ENCODE measurements around the gene CD320. TPM values are rescaled to one million over a fixed set of nuclear protein-coding genes. Genes with fewer than 3 reads are reported as not detected.

The CD320 gene
- polyA plus RNA-seq, 1 experiment, result 40.4 TPM

DNA sequence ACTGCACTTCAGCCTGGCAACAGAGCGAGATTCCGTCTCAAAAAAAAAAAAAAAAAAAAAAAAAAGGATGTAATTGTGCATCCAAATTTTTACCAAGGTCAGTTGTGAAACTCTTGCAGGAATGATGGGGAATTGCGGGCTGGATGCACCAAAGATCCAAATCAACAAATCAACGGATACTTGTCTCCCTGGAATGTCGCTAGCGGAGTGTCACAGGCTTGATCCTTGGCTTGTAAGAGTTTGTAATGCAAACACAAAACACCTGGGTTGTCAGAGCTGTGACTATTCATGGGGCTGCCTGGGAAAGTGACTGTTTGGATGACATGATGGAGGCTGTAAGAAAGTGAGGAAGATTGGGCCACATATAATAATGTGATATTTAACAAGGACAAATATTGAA, 30.7 kb upstream of the CD320 start:
- H3K36me3 ChIP-seq (ENCODE audit: control insufficient read depth, insufficient read depth, low read length), result no peaks in the 10 kb centered on the region
- no peak overlapping the region for H3K4me3 ChIP-seq (ENCODE audit: low read depth, low read length)
- no peak for DNase-seq (ENCODE audit: low read depth)
- ChIA-PET POLR2A (no interaction called here), CTCF (no interaction called here)
- TF ChIP-seq, protein P1, sequence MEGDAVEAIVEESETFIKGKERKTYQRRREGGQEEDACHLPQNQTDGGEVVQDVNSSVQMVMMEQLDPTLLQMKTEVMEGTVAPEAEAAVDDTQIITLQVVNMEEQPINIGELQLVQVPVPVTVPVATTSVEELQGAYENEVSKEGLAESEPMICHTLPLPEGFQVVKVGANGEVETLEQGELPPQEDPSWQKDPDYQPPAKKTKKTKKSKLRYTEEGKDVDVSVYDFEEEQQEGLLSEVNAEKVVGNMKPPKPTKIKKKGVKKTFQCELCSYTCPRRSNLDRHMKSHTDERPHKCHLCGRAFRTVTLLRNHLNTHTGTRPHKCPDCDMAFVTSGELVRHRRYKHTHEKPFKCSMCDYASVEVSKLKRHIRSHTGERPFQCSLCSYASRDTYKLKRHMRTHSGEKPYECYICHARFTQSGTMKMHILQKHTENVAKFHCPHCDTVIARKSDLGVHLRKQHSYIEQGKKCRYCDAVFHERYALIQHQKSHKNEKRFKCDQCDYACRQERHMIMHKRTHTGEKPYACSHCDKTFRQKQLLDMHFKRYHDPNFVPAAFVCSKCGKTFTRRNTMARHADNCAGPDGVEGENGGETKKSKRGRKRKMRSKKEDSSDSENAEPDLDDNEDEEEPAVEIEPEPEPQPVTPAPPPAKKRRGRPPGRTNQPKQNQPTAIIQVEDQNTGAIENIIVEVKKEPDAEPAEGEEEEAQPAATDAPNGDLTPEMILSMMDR (IDR thresholded peaks at IDR 0.05; ENCODE audit: insufficient read depth, low read depth, low read length), result no peak
- H3K27me3 ChIP-seq (ENCODE audit: control insufficient read depth, insufficient read depth, low read length), result peaks cover 36% of the 10 kb centered on the region

DNA sequence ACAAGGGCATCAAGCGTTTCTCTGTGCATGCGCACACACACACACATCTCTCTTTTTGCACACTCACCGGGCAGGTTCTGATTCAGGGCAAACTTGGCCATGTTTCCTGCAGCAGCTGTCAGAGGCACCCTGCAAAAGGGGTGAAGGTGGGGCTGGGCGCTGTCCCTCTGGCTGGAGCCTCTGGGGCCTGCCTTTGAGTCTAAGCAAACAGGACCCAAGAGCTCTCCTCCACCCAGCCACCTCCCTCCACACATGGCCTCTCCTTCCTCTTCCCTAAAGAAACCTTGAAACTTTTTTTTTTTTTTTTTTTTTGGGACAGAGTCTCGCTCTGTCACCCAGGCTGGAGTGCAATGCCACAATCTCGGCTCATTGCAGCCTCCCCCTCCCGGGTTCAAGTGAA, 29.6 kb upstream of the CD320 start:
- H3K27me3 ChIP-seq (ENCODE audit: control insufficient read depth, insufficient read depth, low read length), result peaks cover 42% of the 10 kb centered on the region

DNA sequence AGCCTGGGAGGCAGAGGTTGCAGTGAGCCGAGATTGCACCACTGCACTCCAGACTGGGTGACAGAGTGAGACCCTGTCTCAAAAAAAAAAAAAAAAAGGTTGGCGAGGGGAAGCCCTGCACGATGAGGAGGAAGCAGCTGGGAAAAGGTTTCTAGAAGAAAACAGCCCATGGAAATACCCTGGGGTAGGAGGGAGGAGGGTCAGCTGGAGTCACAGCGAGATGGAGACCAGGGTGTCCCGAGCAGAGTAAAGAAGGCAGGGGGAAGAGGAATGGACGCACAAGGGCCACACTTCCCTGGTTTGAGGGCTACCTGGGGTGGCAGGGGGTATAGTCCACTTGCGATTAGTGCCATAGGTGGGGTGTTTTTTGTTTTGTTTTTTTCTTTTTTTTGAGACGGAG, 28.5 kb upstream of the CD320 start:
- DNase-seq (ENCODE audit: low read depth), result no peak
- ChIA-PET POLR2A (no interaction called here), CTCF (interaction anchor here (0.8 to 2.3 kb wide), 3 partner anchors 11 to 112 kb away, joined by 3 to 8 read pairs (median 3); no protein-coding TSS in a partner anchor)
- no peak overlapping the region for H3K4me3 ChIP-seq (ENCODE audit: low read depth, low read length)
- H3K27me3 ChIP-seq (ENCODE audit: control insufficient read depth, insufficient read depth, low read length), result peaks cover 33% of the 10 kb centered on the region
- TF ChIP-seq, protein P1 (IDR thresholded peaks at IDR 0.05; ENCODE audit: insufficient read depth, low read depth, low read length), result no peak
- no peaks in the 10 kb centered on the region for H3K36me3 ChIP-seq (ENCODE audit: control insufficient read depth, insufficient read depth, low read length)

More for the DNA sequence above, 29.6 kb upstream of the CD320 start:
- no peak for DNase-seq (ENCODE audit: low read depth)
- TF ChIP-seq, protein P1 (IDR thresholded peaks at IDR 0.05; ENCODE audit: insufficient read depth, low read depth, low read length), result no peak
- Histone ChIP-seq H3K4me3 (ENCODE audit: low read depth, low read length) (no peak overlapping the region), H3K36me3 (ENCODE audit: control insufficient read depth, insufficient read depth, low read length) (no peaks in the 10 kb centered on the region)
- ChIA-PET POLR2A (no interaction called here), CTCF (no interaction called here)

DNA sequence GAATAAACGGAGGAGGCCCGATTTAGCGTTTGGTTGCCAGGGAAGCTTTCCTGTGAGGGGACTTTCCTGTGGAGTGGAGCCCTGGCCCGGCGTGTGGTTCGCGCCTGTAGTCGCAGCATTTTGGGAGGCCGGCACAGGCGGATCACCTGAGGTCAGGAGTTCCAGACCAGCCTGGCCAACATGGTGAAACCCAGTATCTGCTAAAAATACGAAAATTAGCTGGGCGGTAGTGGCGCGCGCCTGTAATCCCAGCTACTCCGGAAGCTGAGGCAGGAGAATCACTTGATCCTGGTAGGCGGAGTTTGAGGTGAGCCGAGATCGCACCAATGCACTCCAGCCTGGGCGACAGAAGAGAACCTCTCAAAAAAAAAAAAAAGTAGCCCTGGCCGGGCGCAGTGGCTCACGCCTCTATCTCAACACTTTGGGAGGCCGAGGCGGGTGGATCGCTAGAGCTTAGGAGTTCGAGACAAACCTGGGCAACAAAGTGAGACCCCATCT, 28.0 kb upstream of the CD320 start:
- TF ChIP-seq, protein P1 (IDR thresholded peaks at IDR 0.05; ENCODE audit: insufficient read depth, low read depth, low read length), result no peak
- no peak overlapping the region for H3K4me3 ChIP-seq (ENCODE audit: low read depth, low read length)
- H3K27me3 ChIP-seq (ENCODE audit: control insufficient read depth, insufficient read depth, low read length), result peaks cover 34% of the 10 kb centered on the region
- ChIA-PET POLR2A (no interaction called here), CTCF (interaction anchor here (0.8 to 2.3 kb wide), 3 partner anchors 12 to 113 kb away, joined by 3 to 8 read pairs (median 3); no protein-coding TSS in a partner anchor)
- no peak for DNase-seq (ENCODE audit: low read depth)
- no peaks in the 10 kb centered on the region for H3K36me3 ChIP-seq (ENCODE audit: control insufficient read depth, insufficient read depth, low read length)

DNA sequence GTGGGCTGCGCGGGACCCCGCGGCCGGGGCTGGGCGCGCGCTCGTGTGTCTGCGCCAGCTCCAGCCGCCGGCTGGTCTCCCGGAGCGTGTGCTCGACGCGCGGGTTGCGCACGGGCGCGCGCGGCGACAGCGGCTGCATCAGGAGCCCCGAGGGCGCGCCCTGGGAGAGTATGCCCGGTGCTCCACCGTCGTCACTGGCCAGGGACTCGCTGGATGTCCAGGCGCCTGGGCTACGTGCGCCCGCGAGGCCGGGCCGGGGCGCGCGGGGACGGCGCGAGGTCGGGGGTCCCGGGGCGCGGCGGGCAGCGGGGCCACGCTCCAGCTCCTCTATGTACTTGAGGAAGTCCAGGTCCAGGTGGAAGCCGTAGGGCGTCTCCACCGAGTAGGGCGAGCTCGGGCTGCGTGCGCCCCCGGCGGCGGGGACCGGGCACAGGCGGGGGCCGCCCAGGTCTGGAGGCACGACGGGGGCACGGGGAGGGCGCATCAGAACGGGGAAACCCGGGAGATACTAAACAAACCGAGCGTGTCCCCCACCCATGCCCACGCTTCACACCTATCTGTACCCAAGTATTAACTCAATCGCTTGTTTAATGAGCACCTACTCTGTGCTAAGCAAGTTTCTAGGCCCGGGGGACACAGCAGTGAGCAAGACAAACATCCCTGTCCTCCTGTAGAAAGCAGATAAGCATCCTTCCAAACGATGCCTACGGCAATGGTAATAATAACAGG, 27.3 kb upstream of the CD320 start:
- Histone ChIP-seq H3K4me3 (ENCODE audit: low read depth, low read length) (no peak overlapping the region), H3K36me3 (ENCODE audit: control insufficient read depth, insufficient read depth, low read length) (no peaks in the 10 kb centered on the region), H3K27me3 (ENCODE audit: control insufficient read depth, insufficient read depth, low read length) (peaks cover 32% of the 10 kb centered on the region)
- ChIA-PET CTCF (interaction anchor here (0.8 to 2.3 kb wide), 5 partner anchors 12 to 34 kb away, joined by 3 to 8 read pairs (median 3); partner anchors contain the start of genes NDUFA7 and RPS28), POLR2A (no interaction called here)
- TF ChIP-seq, protein P1 (IDR thresholded peaks at IDR 0.05; ENCODE audit: insufficient read depth, low read depth, low read length), result no peak
- DNase-seq (ENCODE audit: low read depth), result no peak
